Fibroblast of skin of right biceps (primary cell): ENCODE data around the gene ENSA.
"Not testable (repeated sequence)": the region's sequence is repeated elsewhere in the genome, so short reads cannot be mapped to it uniquely, and the experiment has no call there.

Experiments
- DNase-seq: peaks from one replicate; pipeline ENCODE4 v3.0.0-alpha.2; 2013

ENSA gene

DNA sequence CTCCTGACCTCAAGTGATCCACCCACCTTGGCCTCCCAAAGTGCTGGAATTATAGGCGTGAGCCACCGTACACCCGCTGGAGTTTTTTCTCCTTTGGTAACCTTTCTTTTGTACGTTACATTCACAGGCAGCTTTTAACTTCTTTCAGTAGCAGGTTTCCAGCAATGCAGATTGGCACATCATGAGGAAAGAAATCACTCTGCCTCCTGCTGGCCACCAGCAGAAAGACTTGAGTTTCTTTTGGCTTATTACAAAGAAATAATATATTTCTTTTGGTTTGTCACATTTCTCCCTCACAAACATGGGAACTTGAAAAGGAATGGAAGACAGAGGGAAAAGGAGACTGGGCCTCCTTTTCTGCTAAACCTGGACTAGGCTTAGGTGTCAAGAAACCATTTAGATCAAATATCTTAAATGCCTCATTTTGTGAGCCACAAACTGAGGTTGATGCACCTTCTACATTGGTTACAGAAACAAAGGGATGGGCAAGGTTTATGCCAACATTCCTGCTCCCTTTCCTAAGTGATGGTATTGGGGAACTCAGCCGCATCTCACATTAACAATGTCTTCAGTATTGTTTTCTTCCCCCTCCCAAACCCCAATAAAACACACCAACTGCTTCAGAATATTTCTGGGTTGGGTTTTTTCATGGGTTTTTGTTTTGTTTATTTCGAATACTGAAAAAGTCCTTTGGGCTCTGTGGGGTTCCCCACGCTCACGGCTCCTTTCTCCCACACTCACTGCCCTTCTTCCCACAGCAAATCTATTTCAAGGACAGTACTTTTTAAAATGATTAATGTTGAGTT lies 7.7 kb downstream of the ENSA start:
- peak; percentile 59 for DNase-seq

DNA sequence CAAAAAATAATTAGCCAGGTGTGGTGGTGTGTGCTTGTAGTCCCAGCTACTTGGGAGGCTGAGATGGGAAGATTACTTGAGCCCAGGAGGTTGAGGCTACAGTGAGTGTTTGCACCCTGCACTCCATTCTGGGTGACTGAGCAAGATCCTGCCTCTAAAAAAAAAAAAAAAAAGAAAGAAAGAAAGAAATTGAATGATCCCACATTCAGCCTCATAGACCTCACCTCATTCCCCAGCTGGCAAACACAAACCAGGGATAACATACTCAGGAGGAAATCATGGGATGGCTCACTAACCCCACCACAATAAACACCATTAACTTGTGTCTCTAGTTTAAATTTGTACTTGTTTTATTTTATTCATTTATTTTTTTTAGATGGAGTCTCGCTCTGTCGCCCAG lies 8.5 kb downstream of the ENSA start:
- no peak for DNase-seq

DNA sequence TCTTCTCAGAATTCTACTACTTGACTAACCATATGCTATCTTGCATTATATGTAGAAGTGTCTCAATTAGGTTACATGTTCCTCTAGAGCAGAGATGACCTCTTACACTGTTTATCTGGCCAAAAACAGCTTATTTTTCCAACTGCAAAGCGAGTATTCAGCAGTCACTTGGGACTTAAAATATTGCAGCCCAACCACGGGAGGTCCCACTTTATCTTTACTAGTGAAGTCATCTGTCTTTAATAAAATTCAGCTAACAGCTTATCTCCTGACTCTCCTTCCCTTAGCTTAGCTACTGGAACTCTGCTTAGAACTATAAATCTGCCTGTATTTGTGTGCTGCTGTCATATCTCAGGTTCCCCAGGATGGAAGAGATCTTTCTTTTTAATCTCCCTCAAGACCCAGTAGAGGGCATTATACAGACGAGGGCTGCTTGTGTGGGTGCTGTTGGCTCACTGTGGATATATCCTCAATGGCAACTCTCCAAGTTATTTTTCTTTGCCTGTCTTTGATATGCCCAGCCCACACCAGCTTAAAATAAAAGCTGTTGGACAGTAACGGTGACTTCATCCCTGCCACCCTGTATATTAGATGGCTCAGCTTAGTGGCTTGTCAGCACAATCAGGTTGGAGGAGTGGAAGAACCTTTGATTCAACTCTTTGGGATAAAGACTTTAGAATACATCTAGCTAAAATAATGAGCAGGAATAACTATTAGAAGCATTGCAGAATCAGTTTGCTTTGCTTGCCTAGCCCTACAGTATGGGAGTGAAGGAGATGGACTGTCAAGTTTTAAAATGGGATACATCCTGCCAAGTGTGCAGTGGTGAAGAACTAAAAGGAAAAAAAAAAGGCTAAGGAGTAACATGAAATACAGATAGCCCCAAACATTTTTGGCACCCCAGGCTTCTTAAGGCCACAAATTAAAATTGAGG lies 9.6 kb downstream of the ENSA start:
- DNase-seq = peak; percentile 73

DNA sequence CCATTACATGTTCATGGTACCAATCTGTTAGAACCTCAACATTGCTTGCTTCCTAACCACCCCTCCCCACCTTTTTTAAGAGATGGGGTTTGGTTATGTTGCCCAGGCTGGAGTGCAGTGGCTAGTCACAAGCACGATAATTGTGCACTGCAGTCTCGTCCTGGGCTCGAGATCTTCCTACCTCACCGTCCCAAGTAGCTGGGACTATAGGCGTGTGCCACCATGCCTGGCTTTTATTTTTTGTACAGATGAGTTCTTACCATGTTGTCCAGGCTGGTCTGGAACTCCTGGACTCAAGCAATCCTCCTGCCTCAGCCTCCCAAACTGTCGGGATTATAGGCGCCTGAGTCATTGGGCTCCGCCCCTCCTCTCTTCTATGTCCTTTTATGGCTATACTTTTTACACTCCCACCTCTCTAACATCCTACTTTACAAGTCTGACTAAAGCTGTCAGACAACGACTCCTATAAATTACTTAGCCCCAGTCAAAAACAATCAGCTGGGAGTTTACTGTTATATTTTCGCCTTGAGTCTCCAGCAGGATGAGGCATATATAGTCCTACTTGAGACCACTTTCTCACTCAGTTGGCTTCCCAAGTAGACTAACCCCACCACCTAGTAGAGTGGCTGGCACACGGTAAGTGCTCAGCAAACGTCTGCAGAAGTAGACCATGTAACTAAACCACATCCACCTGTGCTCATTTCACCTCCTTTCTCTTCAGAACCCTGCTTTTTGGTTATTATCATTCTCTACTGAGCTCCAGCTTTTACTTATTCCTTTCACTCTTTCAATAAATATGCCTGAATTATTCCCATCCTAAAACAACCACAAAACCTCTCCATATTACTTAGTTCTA lies 13.8 kb downstream of the ENSA start:
- DNase-seq = peak; percentile 13

DNA sequence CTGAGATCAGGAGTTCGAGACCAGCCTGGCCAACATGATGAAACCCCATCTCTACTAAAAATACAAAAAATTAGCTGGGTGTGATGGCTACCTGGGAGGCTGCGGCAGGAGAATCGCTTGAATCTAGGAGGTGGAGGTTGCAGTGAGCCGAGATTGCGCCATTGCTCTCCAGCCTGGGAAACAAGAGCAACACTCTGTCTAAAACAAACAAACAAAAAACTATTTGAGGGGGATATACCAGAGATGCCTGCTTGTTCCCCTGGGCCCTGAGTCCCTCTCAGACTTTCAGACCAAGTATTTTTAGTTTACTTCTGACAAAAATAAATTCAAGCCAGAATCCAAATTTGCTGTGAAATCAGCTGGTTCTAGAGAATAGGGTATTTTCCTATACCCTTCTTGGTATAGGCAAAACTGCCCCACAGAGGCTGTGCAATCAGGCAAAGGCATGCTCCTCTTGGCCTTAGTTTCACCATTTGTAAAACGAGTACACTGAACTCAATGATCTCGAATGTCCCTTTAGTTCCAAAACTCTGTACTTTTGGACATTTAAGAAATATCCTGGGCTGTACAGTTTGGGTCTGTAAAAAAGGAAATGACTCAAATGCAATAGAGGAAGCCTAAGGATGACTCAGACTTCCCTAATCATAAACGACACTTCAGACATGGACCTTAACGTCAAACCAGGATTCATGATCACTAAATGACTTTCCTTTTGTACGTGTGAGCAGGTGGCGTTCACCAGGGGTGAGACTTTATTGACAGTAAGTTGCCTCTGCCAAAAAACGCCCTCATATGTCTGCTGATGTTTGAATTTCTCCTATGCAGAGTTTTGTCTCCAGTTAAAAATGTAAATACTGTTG lies 16.1 kb downstream of the ENSA start:
- DNase-seq = peak; percentile 87

DNA sequence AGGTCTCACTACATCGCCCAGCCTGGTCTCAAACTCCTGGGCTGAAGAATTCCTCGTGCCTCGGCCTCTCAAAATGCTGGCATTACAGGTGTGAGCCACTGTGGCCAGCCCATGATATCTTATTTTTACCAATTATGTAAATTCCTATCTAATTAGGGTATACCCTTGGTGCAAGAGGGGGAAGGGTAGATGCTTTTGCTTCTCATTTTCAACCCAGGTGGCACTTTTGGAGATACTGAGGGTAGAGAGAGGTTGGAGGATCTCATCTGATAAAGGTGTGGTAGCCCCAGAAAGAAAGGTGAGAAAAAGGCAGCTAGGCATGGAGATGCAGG lies 17.4 kb downstream of the ENSA start:
- no peak for DNase-seq

DNA sequence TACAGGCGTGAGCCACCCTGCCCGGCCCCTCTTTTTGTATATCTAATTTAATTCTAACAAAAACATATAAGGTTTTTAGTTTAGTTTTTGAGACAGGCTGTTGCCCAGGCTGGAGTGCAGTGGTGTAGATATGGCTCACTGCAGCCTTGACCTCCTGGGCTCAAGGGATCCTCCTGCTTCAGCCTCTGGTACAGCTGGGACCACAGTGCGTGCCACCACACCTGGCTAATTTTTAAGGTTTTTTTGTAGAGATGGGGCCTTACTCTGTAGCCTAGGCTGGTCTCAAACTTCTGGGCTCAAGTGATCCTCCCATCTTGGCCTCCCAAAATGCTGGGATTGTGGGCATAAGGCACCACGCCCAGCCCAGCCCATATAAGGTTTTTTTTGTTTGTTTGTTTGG lies 18.8 kb downstream of the ENSA start:
- no peak for DNase-seq

DNA sequence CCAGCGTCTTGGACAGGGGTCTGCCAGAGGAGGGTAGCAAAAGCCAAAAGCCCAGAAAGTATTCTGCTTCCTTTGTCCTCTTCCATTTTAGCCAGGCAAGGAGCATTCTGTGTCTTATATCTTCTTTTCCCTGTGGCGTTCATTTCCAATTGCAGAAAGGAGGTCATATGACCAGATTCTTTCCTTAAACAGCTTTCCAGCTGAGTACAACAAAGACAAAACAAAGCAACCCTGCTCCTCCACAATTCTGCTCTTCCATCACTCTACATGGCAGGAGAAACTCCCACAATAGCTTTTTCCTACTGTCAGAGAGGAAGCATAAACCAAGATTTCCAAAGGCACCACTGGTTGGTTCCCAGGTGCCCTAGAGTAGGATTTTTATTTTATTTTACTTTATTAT lies 19.7 kb downstream of the ENSA start:
- no peak for DNase-seq

DNA sequence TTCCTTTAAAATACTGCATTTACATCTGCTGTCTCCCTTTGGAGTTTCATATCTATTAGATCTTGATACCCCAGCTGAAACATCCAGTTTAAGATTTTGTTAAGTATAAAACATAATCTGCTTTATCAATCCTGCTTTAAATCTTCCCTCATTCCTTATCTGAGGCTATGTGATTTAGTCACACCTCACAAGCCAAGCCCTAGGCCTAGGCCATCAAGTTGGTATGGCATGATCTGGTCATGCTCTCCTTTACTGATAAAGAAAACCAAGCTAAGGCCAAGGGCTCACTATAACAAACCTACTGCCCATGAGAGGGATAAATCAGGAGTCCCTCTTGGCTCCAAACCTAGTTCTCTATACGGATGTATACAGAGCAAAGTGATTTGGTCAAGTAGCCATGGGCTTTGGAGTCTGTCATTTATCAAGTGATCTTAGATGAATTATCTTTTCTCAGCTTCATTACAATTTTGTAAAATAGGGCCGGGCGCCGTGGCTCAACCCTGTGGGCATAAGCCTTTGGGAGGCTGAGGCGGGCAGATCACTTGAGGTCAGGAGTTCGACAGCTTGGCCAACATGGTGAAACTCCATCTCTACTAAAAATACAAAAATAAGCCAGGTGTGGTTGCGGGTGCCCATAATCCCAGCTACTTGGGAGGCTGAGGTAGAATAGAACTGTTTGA lies 22.8 kb downstream of the ENSA start:
- no peak for DNase-seq

DNA sequence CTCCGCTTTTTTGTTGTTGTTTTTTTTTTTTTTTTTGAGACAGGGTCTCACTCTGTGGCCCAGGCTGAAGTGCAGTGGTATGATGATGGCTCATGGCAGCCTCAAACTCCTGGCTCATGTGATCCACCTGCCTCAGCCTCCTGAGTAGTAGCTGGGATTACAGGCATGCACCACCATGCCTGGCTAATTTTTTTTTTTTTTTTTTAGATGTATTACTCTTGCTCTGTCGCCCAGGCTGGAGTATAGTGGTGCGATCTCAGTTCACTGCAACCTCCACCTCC lies 24.0 kb downstream of the ENSA start:
- not testable (repeated sequence) for DNase-seq

DNA sequence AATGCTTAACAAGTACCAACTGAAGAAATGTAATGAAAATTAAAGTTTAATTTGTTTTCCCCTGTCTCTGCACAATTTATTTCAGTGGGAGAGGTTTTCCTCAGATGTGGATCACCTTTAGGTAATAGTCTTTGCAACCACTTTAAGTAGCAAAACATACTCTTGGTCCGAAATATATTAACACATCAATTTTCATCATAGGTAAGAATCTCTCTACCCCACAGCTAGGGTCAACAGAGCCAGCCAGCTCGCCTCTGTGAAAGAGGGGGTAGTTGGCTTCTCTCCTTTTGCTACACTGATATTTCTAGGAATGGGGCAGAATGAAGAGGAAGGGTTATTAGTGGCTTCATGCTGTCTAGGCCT lies 25.2 kb downstream of the ENSA start:
- DNase-seq = no peak

DNA sequence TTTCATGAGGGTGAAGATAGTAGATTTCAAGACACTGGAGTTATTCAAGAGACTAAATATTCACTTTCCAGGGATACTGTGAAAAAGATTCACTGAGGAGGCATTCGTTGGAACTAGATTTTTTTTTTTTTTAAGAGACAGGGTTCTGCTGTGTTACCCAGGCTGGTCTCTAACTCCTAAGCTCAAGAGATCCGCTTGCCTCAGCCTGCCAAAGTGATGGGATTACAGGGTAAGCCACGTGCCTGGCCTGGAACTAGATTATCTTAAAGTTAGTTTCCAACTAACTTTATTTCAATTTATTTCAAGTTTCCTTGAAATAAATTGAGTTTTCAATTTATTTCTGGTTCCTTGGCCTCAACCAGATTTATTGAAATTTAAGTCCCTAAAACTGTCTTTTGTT lies 25.7 kb downstream of the ENSA start:
- DNase-seq = no peak

DNA sequence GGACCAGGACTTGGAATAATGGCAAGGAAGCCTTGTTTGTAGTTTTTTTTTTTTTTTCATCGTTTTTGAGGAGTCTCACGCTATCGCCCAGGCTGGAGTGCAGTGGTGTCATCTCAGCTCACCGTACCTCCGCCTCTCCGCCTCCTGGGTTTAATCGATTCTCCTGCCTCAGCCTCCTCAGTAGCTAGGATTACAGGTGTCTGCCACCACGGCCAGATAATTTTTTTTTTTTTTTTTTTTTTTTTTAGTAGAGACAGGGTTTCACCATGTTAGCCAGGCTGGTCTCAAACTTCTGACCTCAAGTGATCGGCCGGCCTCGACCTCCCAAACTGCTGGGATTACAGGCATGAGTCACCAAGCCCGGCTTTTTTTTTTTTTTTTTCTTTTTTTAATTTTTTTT lies 27.0 kb downstream of the ENSA start:
- not testable (repeated sequence) for DNase-seq

DNA sequence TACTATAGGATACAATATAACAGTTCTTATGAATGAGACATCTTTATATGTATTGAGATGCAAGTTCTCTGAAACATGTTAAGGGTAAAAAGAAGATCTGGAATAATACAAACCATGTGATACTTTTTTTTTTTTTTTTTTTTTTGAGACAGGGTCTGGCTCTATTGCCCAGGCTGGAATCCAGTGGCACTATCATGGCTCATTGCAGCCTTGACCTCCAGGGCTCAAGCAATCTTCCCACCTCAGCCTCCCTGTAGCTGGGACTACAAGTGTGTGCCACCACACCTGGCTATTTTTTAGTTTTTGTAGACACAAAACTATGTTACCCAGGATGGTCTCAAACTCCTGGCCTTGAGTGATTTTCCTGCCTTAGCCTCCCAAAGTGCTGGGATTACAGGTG lies 27.9 kb downstream of the ENSA start:
- no peak for DNase-seq

DNA sequence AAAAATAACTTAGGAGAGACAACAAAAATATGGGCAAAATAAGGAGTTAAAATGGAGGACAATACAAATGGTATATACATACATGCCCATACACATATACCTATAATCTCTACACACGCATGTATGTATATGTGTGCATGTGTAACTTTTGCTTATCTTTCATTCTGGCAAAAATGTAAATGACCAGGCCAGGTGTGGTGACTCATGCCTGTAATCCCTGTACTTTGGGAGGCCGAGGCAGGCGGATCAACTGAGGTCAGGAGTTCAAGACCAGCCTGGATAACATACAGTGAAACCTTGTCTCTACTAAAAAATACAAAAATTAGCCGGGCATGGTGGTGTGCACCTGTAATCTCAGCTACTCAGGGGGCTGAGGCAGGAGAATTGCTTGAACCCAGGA lies 31.1 kb downstream of the ENSA start:
- not testable (repeated sequence) for DNase-seq

DNA sequence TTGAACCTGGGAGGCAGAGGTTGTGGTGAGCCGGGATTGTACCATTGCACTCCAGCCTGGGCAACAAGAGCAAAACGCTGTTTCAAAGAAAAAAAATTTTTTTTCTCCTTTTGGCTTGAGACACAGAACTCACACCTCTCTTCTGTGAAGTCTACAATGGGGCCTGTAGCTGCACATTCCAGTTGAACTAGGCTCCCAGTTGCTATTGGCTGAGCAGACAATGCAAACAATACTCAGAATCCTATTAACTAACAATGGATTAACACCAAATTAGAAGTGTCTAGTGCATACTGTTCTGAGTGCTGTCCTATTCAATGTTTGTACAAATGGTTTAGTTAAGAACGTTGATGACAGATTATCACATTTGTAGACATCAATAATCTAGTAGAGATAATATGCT lies 32.4 kb downstream of the ENSA start:
- no peak for DNase-seq

DNA sequence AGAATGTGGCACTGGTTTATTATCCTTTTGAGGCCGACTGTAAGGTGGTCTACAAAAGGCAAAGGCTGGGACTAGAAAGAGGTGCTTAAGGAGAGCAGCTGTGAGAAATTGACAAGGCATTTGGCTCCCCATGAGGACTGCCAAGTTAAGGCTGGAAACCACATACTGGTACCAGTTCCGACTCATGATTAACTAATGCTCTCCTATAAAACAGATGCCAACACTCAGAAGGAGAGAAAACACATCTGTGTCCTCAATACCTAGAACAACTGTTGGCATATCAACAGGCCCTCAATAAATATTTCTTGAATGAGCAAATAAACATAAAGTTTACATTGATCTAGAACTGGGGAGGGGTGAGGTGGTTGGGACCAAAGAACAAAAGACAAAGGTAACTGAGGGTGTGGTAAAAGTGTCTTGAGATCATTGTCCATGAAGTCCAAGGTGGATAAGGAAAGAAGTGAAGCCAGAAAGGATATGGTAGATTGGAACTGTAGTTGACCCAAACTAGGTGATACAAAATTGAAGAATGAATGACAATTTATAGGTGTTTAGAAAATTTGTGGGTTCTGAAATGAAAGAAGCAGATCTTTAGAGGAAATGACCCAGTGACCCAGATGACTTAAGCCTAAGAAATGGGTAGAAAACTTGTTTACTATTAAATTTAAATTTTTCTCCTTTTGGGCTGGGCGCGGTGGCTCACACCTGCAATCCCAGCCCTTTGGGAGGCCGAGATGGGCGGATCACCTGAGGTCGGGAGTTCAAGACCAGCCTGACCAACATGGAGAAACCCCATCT lies 33.1 kb downstream of the ENSA start:
- no peak for DNase-seq

DNA sequence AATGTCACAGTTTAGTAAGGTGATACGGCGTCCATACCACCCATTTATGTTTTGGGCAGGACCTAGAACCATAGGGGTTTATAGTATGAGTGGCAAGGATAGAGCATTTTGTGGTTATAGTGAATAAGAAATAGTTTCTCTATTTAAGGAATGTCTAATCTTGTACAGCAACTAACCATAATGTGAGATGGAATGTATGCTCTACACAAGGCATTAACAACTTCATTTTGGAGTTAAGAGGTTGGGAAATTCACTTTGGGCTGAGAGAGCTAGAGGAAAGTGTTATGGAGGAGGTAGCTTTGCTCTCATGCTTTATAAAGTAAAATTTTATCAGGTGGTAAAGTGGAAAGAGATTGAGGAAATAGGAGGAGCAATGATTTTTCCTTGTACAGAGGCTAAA lies 47.0 kb downstream of the ENSA start:
- peak; percentile 57 for DNase-seq

DNA sequence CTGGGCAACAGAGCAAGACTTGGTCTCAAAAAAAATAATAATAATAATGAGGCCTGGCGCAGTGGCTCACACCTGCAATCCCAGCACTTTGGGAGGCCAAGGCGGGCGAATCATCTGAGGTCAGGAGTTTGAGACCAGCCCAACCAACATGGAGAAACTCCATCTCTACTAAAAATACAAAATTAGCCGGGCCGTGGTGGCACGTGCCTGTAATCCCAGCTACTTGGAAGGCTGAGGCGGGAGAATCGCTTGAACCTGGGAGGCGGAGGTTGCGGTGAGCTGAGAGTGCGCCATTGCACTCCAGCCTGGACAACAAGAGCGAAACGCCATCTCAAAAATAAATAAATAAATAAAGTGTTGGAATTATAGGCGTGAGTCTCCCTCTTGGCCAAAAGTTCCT lies 47.5 kb downstream of the ENSA start:
- not testable (repeated sequence) for DNase-seq

DNA sequence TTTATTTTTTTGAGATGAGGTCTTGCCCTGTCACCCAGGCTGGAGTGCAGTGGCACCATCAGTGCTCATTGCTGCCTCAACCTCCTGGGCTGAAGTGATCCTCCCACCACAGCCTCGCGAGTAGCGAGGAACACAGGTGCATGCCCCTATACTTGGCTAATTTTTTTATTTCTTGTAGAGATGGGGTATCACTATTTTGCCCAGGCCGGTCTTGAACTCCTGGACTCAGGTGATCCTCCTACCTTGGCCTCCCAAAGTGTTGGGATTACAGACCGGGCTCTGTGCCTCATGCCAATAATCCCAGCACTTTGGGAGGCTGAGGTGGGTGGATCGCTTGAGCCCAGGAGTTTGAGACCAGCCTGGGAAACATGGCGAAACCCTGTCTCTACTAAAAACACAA lies 48.0 kb downstream of the ENSA start:
- not testable (repeated sequence) for DNase-seq

DNA sequence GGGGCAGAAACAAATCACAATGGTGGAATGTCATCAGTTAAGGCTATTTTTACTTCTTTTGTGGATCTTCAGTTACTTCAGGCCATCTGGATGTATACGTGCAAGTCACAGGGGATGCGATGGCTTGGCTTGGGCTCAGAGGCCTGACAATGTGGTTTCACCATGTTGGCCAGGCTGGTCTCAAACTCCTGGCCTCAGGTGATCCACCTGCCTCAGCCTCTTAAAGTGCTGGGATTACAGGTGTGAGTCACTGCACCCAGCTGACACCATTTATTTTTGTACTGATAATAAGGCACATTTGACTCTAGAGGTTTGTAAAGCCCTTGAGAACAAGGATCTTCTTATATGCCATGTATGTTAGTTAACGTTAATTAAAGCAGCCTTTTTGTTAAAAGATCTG lies 48.4 kb downstream of the ENSA start:
- not testable (repeated sequence) for DNase-seq
